Gastrocnemius medialis (tissue), 4 donors: Measurements from ENCODE around the gene GSTK1. TPM values are rescaled to one million over a fixed set of nuclear protein-coding genes. Genes with fewer than 3 reads are reported as not detected.
A peak's percentile ranks its signal among the peaks of the same experiment; 100 is the strongest.

Experiments
- ATAC-seq, 2 donors: fragments of 150-250 bp; one replicate each; pipeline ENCODE4 v1.9.1; 2016
- DNase-seq, 2 donors: peaks; one replicate each; pipeline ENCODE4 v3.0.0-alpha.2; 2019
- H3K27ac ChIP-seq, 4 donors: fragments of 200-600 bp; sonication (generic); 1 replicate in 1 of 4; 2 replicates in 3 of 4; pipeline ENCODE4 v1.5.1; 2016 to 2018; ENCODE audit warnings: mild to moderate bottlenecking in 2 of 4, moderate library complexity in 1 of 4
- H3K27me3 ChIP-seq, 3 donors: fragments of 200-600 bp; sonication (generic) in 2 of 3; 1 replicate in 1 of 3; 2 replicates in 2 of 3; pipeline versions ENCODE4 v1.5.1 to v1.6.0; 2016 to 2019; ENCODE audit warnings: mild to moderate bottlenecking in 1 of 3, moderate library complexity in 1 of 3
- H3K36me3 ChIP-seq, 2 donors: fragments of 200-600 bp; sonication (generic) in 1 of 2; one replicate each; pipeline ENCODE4 v1.5.1; 2017 to 2018
- H3K4me1 ChIP-seq, 2 donors: fragments of 200-600 bp; sonication (generic) in 1 of 2; one replicate each; pipeline ENCODE4 v1.5.1; 2016 to 2017; ENCODE audit warnings: mild to moderate bottlenecking in 2 of 2
- H3K4me3 ChIP-seq, 4 donors: fragments of 200-600 bp; sonication (generic) in 3 of 4; 1 replicate in 1 of 4; 2 replicates in 3 of 4; pipeline ENCODE4 v1.5.1; 2016 to 2019; ENCODE audit warnings: mild to moderate bottlenecking in 2 of 4
- H3K9me3 ChIP-seq, 3 donors: fragments of 200-600 bp; sonication (generic) in 2 of 3; 1 replicate in 1 of 3; 2 replicates in 2 of 3; pipeline ENCODE4 v1.5.1; 2016 to 2019
- CTCF ChIP-seq, 5 experiments: fragments of 450-650 bp in 3 of 5; fragments of 200-600 bp in 2 of 5; sonication (generic) in 2 of 5; IDR thresholded peaks in 4 of 5; conservative IDR thresholded peaks in 1 of 5; 1 replicate in 4 of 5; 2 replicates in 1 of 5; pipeline ENCODE4 v1.5.1; 2016 to 2019; ENCODE audit warnings: antibody characterized with exemption in 5 of 5, mild to moderate bottlenecking in 3 of 5, moderate library complexity in 3 of 5
- POLR2A ChIP-seq, 2 donors: fragments of 450-650 bp; IDR thresholded peaks; one replicate each; pipeline ENCODE4 v1.6.1; 2017; ENCODE audit warnings: antibody characterized with exemption in 2 of 2, mild to moderate bottlenecking in 2 of 2, moderate library complexity in 2 of 2
- in situ Hi-C, 4 donors: fragments of 200-750 bp; cut with MboI; loops; one replicate each; pipeline versions ENCODE4 v1.15.0 to v1.8.0; 2017; ENCODE audit warnings: low sequenced_read_pairs in 4 of 4
- intact Hi-C: fragments of 100-400 bp; cut with DNase I; formaldehyde crosslinking; loops from one replicate; pipeline ENCODE4 v1.15.1; 2023; ENCODE audit warnings: low total_unique reads
- total RNA-seq, 4 donors: library from RNA; depleted of rRNA; stranded (reverse); fragments of >200 nt; gene quantifications; one replicate each; pipeline versions ENCODE4 v1.1.0 to v1.2.3, GENCODE V29; 2016

The GSTK1 gene
- total RNA-seq, 4 donors from 2014 or later = 59.5 to 114 (median 85.0) TPM

DNA sequence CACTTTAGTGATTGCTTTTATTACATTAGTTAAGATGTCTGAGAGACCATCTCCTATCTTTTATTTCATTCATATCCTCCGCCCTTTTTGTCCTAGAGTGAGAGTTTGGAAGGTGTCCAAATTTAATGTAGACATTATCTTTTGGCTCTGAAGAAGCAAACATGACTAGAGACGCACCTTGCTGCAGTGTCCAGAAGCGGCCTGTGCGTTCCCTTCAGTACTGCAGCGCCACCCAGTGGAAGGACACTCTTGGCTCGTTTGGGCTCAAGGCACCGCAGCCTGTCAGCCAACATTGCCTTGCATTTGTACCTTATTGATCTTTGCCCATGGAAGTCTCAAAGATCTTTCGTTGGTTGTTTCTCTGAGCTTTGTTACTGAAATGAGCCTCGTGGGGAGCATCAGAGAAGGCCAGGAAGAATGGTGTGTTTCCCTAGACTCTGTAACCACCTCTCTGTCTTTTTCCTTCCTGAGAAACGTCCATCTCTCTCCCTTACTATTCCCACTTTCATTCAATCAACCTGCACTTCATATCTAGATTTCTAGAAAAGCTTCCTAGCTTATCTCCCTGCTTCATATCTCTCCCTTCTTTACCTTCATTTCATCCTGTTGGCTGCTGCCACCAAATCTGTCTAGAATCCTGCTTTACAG lies 42.3 kb downstream of the GSTK1 start:
- Histone ChIP-seq H3K27ac (no peak overlapping the region), H3K9me3 (no peaks in the 10 kb centered on the region), H3K36me3 (peaks cover 0 to 60% of the 10 kb centered on the region in 2 donors), H3K4me3 (no peak overlapping the region), H3K27me3 (no peaks in the 10 kb centered on the region), H3K4me1 (peaks cover 15% of the 10 kb centered on the region in 2 donors)
- TF ChIP-seq CTCF (IDR thresholded peaks at IDR 0.05 in 4 of 5, conservative IDR thresholded peaks at IDR 0.05 in 1 of 5) (peak; percentile 54 to 74 (median 62)), POLR2A (IDR thresholded peaks at IDR 0.05) (no peak)
- intact Hi-C loops = loop anchor here (1.0 kb wide), 1 partner anchor 65 kb away; no protein-coding TSS in a partner anchor
- in situ Hi-C loops = no loop called here
- DNase-seq (peak in 1 of 2 donors; percentile 55), ATAC-seq (peak; percentile 26 to 84)

DNA sequence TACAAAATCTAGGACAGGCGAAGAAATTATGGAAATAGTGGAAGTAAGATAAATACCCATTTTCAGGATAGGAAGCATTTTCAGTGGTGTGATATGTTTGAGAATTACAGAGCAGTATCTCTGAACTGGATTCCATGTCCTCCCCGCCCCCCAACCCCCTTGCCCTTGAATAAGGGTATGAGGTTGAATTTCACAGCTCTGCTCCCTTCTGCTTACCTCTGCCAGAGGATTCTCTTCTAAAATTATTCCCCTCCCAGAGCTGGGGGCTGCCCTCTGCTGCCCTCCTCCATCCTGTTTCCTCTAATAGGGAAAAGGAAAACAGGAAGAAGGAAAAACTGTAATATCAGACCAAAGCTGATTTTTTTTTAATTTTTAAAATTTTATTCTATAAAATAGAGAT lies 45.4 kb downstream of the GSTK1 start:
- Histone ChIP-seq H3K27ac (peak overlapping the region; percentile 1 to 64 (median 32)), H3K4me3 (no peak overlapping the region), H3K27me3 (no peaks in the 10 kb centered on the region), H3K36me3 (peaks cover 0 to 30% of the 10 kb centered on the region in 2 donors), H3K4me1 (peaks cover 15% of the 10 kb centered on the region in 2 donors), H3K9me3 (no peaks in the 10 kb centered on the region)
- TF ChIP-seq CTCF (IDR thresholded peaks at IDR 0.05 in 4 of 5, conservative IDR thresholded peaks at IDR 0.05 in 1 of 5) = no peak
- TF ChIP-seq POLR2A (IDR thresholded peaks at IDR 0.05) = no peak
- no peak for ATAC-seq
- no peak for DNase-seq
- in situ Hi-C loops (no loop called here), intact Hi-C loops (no loop called here)

- Histone ChIP-seq H3K9me3 (no peaks in the 10 kb centered on the region), H3K4me3 (no peak overlapping the region), H3K27ac (no peak overlapping the region), H3K27me3 (no peaks in the 10 kb centered on the region), H3K36me3 (no peaks in the 10 kb centered on the region), H3K4me1 (peaks cover 22 to 39% of the 10 kb centered on the region in 2 donors)
- in situ Hi-C loops = no loop called here
- intact Hi-C loops = no loop called here
- no peak for TF ChIP-seq CTCF (IDR thresholded peaks at IDR 0.05 in 4 of 5, conservative IDR thresholded peaks at IDR 0.05 in 1 of 5)
- TF ChIP-seq POLR2A (IDR thresholded peaks at IDR 0.05) = no peak
- ATAC-seq = no peak
- DNase-seq = no peak
Observed at GRCh38 chr7:143314127-143314526, 50.9 kb downstream of the GSTK1 start.

DNA sequence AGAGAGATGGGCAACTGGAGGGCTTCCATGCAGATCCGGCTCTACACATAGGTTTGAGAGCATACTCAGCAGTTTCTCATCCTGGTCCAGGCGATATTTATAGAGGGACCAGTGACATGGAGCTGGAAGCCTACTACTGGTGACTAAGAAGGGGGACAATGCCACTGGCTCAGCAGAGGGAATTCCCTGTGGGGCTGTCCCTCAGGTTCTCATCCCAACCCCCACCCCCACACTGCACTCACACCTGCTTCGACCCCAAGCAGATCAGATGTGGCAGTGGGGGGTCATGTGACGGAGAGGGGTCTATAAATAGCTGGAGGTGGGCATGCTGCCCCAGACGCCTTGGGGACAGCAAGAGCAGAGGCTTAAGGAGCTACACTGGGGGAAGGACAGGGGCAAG lies 52.5 kb downstream of the GSTK1 start, which contains the start of gene CLCN1:
CLCN1 (plus strand) TSS at position 336 of the 400 bp plus-strand sequence. CDS start 102 bp downstream, outside the sequence.
- H3K27ac ChIP-seq = peak within 1 kb of the TSS; percentile 76 to 99 (median 90)
- peak within 1 kb of the TSS; percentile 44 to 49 (median 45) for H3K4me3 ChIP-seq
- intact Hi-C loops (loop anchor here (1.0 kb wide), 1 partner anchor 27 kb away; the partner anchor contains the start of gene CASP2), in situ Hi-C loops (no loop called here)
- H3K36me3 ChIP-seq = no peaks in the 10 kb centered on the region
- ATAC-seq (peak; percentile 72 to 73), DNase-seq (peak; percentile 59 to 95)
- no peaks in the 10 kb centered on the region for H3K27me3 ChIP-seq
- no peaks in the 10 kb centered on the region for H3K9me3 ChIP-seq
- TF ChIP-seq CTCF (IDR thresholded peaks at IDR 0.05 in 4 of 5, conservative IDR thresholded peaks at IDR 0.05 in 1 of 5) (no peak), POLR2A (IDR thresholded peaks at IDR 0.05) (peak; percentile 29 to 64)
- H3K4me1 ChIP-seq = peaks cover 26 to 41% of the 10 kb centered on the region in 2 donors
